ENCODE data around the gene SPINK4.

The SPINK4 gene

DNA sequence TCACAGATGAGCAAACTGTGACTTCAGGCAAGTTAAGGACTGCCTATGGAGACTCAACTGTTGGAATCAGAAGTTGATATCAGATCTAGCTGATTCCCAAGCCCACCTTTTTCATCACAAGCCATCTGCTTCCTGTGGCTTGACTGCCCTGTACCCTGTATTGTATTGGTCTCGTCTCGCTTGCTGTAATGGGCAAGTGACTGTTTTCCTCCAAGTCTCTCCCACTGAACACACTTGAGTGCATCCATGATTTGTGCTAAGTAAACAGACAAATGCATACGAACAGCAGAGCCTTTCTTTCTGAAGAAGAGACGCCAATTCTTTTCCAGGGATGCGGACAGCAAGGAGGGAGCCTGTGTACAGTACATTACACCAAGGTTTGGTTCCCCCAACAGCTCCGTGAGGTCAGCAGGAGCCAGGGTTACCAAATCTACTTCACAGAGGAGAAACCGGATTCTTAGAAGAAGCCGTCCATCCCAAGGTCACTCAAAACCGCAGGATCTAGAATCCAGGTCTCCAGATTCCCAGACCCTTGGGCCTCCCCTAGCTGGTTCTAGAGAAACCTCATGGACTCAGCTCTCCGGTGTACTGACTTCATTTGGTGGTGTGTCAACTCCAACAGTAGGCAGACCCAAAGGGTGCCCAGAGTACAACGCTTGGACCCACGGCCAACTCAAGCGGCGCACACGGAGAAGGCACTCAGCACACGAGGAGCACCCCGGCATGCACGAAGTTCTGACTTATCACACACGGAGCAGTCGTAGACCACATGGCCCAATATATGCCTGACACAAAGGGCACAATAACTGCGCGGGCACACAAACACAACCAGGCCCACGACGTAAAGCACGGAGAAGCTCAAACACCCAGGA lies 23.4 kb downstream of the SPINK4 start:
- H3K9me3 ChIP-seq (ENCODE audit: low read length) = no peaks in the 10 kb centered on the region
- peaks cover 24% of the 10 kb centered on the region for H3K4me1 ChIP-seq (ENCODE audit: insufficient read depth, low read length)
- H3K27me3 ChIP-seq (ENCODE audit: control insufficient read depth in 1 of 2, insufficient read depth in 2 of 2, low read length in 2 of 2) = no peaks in the 10 kb centered on the region
- peak overlapping the region; percentile 86 for H3K9ac ChIP-seq (ENCODE audit: low read length)
- peak overlapping the region; percentile 66 to 98 for H3K4me3 ChIP-seq (ENCODE audit: low read depth in 1 of 2, low read length in 2 of 2)
- H3K36me3 ChIP-seq (ENCODE audit: insufficient read depth, low read length) = peaks cover 44% of the 10 kb centered on the region
- H3K27ac ChIP-seq (ENCODE audit: low read depth, low read length) = peak overlapping the region; percentile 36

DNA sequence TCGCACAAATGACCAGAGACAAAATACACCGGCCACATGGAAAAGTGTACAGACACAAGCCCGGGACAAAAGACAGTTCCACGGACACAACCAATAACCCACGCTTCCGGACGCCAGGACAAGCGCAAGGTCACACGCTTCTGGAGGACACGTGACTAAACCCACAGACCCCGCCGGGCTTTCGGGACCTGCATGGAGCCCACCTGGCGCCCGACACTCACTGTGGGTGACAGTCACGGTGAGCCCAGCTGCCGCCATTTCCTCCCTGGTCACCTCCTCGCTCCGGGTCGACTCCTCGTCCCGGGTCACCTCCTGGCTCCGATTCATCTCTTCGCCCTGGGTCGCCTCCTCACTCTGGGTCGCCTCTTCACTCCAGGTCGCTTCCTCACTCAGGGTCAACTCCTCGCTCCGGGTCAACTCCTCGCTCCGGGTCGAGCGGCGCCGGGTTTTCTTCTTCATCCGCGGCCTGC lies 24.1 kb downstream of the SPINK4 start:
- Histone ChIP-seq H3K27me3 (ENCODE audit: control insufficient read depth in 1 of 2, insufficient read depth in 2 of 2, low read length in 2 of 2) (no peaks in the 10 kb centered on the region), H3K4me3 (ENCODE audit: low read depth in 1 of 2, low read length in 2 of 2) (peak overlapping the region; percentile 66 to 98), H3K4me1 (ENCODE audit: insufficient read depth, low read length) (peaks cover 24% of the 10 kb centered on the region), H3K27ac (ENCODE audit: low read depth, low read length) (peak overlapping the region; percentile 36), H3K9me3 (ENCODE audit: low read length) (no peaks in the 10 kb centered on the region), H3K36me3 (ENCODE audit: insufficient read depth, low read length) (peaks cover 44% of the 10 kb centered on the region), H3K9ac (ENCODE audit: low read length) (peak overlapping the region; percentile 86)

DNA sequence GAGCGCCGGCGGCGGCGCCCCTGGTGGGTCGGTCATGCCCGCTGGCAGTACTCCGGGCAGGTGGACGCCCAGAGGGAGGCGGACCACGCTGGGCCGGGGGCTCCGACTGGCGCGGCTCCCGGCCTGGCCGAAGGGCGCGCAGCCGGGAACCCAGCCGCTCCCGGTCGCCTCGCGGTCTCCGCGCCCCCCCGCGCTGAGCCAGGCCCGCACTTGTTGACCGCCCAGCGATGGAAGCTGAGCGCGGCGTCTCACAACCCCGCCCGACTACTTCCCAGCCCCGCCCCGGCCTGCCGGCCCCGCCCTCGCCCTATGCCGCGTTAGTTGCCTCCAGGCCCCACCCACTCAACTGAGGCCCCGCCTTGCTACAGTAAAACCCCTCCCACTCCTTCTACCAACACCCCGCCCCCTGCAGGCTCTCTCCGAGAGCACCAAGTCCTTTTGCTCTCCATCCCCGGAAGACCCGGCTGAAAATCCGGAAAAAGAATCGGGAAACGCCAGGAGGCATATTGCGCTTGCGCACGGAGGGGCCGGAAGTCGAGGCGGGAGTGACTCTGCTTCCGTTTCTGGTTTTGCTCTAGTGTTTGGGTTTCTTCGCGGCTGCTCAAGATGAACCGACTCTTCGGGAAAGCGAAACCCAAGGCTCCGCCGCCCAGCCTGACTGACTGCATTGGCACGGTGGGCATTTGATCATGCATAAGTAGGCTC lies 24.7 kb downstream of the SPINK4 start, which contains the start of the genes BAG1 and CHMP5:
TSS of gene BAG1 (minus strand) at position 236 of the 705 bp plus-strand sequence.
TSS of gene CHMP5 (plus strand) at position 577 of the 705 bp plus-strand sequence. CDS start at position 607, 30 bp downstream.
- peak within 1 kb of the TSS; percentile 88 for H3K9ac ChIP-seq (ENCODE audit: low read length)
- H3K27ac ChIP-seq (ENCODE audit: low read depth, low read length) = peak within 1 kb of the TSS; percentile 80
- peak within 1 kb of the TSS; percentile 66 to 98 for H3K4me3 ChIP-seq (ENCODE audit: low read depth in 1 of 2, low read length in 2 of 2)
- H3K27me3 ChIP-seq (ENCODE audit: control insufficient read depth in 1 of 2, insufficient read depth in 2 of 2, low read length in 2 of 2) = no peaks in the 10 kb centered on the region
- peaks cover 38% of the 10 kb centered on the region for H3K36me3 ChIP-seq (ENCODE audit: insufficient read depth, low read length)
- peaks cover 24% of the 10 kb centered on the region for H3K4me1 ChIP-seq (ENCODE audit: insufficient read depth, low read length)
- no peaks in the 10 kb centered on the region for H3K9me3 ChIP-seq (ENCODE audit: low read length)

DNA sequence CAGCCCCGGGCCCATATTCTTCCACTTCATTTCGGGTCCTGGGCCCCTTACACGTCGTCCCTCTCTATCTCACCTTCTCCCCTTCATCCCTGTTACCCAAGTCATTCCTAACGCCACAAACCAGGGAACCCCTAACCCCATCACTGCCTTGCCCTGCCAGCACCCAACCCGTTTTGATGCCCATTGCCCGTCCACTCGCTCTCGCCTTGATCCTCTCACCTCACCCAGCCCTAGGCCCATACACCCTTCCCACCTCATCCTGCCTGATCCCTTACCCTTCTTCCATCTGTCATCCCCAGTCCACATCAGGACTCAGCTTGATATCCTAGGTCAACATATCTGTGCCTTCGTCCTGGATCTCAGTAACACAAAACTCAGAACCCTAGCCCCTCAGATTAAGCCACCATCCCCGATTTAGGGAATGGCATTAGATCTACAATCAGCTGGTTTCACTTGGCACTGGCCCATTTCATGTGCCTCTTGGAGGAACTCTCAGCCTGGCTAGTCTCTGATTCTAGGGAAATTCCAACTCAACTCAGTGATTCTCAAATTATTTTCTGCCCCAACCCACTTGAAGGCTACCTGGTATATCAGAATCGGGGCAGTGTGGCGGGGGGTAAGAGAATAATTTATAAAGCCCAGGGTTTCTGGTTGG lies 25.4 kb downstream of the SPINK4 start:
- Histone ChIP-seq H3K27me3 (ENCODE audit: control insufficient read depth in 1 of 2, insufficient read depth in 2 of 2, low read length in 2 of 2) (no peaks in the 10 kb centered on the region), H3K36me3 (ENCODE audit: insufficient read depth, low read length) (peaks cover 35% of the 10 kb centered on the region)

DNA sequence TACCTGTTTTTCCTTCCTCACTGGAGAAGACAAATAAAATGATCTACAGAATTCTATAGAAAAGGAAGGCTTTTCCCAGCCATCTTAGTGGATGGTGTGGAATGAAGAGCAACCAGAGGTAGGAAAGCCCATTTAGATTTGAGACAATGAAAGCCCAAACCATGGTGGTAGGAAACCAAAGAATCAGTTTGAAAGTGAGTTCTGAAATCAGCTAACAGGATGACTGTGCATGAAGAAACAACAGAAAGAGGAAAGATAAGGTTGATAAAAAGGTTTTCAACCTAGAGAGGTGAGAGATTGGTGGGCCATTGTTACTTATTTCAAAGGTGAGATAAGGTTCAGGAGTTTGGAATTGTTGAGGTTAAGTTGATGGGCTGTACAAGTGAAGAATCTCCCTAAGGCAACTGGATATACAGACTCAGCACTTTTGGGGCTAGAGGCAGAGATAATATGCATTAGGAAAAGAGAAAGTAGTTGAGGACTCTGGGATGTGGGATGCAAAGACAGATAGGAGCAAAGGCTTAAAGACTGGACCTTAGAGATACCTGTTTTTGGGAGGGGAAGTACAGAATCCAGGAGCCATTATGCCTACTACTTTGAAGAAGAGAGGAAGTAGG lies 27.3 kb downstream of the SPINK4 start:
- Histone ChIP-seq H3K27me3 (ENCODE audit: control insufficient read depth in 1 of 2, insufficient read depth in 2 of 2, low read length in 2 of 2) (no peaks in the 10 kb centered on the region), H3K9me3 (ENCODE audit: low read length) (no peaks in the 10 kb centered on the region), H3K9ac (ENCODE audit: low read length) (no peak overlapping the region), H3K36me3 (ENCODE audit: insufficient read depth, low read length) (peaks cover 38% of the 10 kb centered on the region), H3K27ac (ENCODE audit: low read depth, low read length) (no peak overlapping the region), H3K4me3 (ENCODE audit: low read depth in 1 of 2, low read length in 2 of 2) (no peak overlapping the region), H3K4me1 (ENCODE audit: insufficient read depth, low read length) (peaks cover 24% of the 10 kb centered on the region)

More for the DNA sequence above, 25.4 kb downstream of the SPINK4 start:
- H3K9me3 ChIP-seq (ENCODE audit: low read length) = no peaks in the 10 kb centered on the region
- peaks cover 24% of the 10 kb centered on the region for H3K4me1 ChIP-seq (ENCODE audit: insufficient read depth, low read length)
- peak overlapping the region; percentile 88 for H3K9ac ChIP-seq (ENCODE audit: low read length)
- peak overlapping the region; percentile 49 to 84 for H3K4me3 ChIP-seq (ENCODE audit: low read depth in 1 of 2, low read length in 2 of 2)
- peak overlapping the region; percentile 80 for H3K27ac ChIP-seq (ENCODE audit: low read depth, low read length)

DNA sequence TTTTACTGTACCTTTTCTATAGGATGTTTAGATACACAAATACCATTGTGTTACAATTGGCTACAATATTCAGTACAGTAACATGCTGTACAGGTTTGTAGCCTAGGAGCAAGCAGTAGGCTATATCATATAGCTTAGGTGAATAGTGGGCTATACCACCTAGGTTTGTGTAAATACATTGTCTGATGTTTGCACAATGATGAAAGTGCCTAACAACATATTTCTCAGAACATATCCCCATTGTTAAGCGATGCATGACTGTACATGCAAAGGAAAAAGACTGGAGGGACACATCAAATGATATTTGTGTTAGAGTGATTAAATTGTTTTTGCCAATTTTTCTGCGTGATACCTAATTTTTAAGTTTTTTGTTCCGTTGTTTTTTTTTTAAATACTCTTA lies 30.2 kb downstream of the SPINK4 start:
- no peak overlapping the region for H3K27ac ChIP-seq (ENCODE audit: low read depth, low read length)
- H3K4me3 ChIP-seq (ENCODE audit: low read depth in 1 of 2, low read length in 2 of 2) = no peak overlapping the region
- H3K9ac ChIP-seq (ENCODE audit: low read length) = no peak overlapping the region
- H3K9me3 ChIP-seq (ENCODE audit: low read length) = no peaks in the 10 kb centered on the region
- peaks cover 48% of the 10 kb centered on the region for H3K36me3 ChIP-seq (ENCODE audit: insufficient read depth, low read length)
- no peaks in the 10 kb centered on the region for H3K27me3 ChIP-seq (ENCODE audit: control insufficient read depth in 1 of 2, insufficient read depth in 2 of 2, low read length in 2 of 2)
- H3K4me1 ChIP-seq (ENCODE audit: insufficient read depth, low read length) = peaks cover 14% of the 10 kb centered on the region

DNA sequence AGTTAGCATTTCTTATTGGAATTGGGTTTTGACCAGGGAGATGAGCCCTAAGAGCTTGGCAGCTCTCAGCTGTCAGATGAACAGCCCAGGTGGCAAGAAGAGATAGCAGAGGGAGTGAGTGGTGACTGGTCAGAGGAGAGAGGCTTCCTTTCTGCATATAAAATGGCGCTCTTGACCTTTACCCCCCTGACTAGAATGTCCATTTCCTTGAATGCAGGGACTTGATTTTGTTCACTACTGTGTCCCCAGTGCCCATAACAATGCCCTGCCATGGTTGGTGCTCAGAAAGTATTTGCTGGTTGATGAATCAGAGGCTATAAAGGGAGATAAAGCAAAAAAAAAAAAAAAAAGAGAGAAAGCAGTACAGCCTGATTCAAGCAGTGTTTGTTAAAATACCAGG lies 32.1 kb downstream of the SPINK4 start:
- Histone ChIP-seq H3K9me3 (ENCODE audit: low read length) (no peaks in the 10 kb centered on the region), H3K4me1 (ENCODE audit: insufficient read depth, low read length) (no peaks in the 10 kb centered on the region), H3K27me3 (ENCODE audit: control insufficient read depth in 1 of 2, insufficient read depth in 2 of 2, low read length in 2 of 2) (no peaks in the 10 kb centered on the region), H3K4me3 (ENCODE audit: low read depth in 1 of 2, low read length in 2 of 2) (no peak overlapping the region), H3K9ac (ENCODE audit: low read length) (no peak overlapping the region), H3K36me3 (ENCODE audit: insufficient read depth, low read length) (peaks cover 58% of the 10 kb centered on the region), H3K27ac (ENCODE audit: low read depth, low read length) (no peak overlapping the region)

DNA sequence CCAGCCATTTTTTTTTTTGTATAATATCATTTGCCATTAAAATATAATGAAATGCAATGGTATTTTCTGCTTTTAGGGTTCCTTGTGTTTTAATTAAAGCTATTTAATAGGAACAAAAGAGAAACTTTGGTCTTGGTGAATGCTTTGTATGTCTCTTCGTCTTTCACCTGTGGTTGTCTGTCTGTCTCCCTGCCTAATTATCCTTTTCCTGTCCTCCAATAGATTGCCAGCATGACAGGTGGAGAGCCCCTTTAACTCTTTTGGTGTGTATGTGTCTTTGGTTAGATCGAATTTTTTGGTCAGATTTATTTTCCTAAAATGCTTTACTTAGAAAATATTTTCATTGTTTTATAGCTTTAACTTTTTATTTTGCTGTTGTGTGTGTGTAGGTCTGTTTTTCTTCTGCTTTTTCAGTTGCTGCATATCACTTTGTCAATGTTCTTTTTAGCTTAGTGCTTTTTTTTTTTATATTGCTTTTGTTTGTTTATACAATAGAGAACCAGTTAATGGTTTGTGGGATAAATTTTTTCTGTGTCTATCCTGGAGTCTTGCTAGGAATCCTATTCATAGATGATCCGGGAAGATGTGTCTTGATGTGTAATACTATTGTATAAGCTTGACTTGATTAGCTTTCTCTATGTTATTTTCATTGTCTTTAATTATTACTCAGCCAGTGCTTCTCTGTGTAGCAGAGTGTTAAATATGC lies 33.5 kb downstream of the SPINK4 start:
- Histone ChIP-seq H3K4me3 (ENCODE audit: low read depth in 1 of 2, low read length in 2 of 2) (no peak overlapping the region), H3K9ac (ENCODE audit: low read length) (no peak overlapping the region), H3K36me3 (ENCODE audit: insufficient read depth, low read length) (peaks cover 67% of the 10 kb centered on the region), H3K27ac (ENCODE audit: low read depth, low read length) (no peak overlapping the region), H3K27me3 (ENCODE audit: control insufficient read depth in 1 of 2, insufficient read depth in 2 of 2, low read length in 2 of 2) (no peaks in the 10 kb centered on the region), H3K4me1 (ENCODE audit: insufficient read depth, low read length) (no peaks in the 10 kb centered on the region), H3K9me3 (ENCODE audit: low read length) (no peaks in the 10 kb centered on the region)

DNA sequence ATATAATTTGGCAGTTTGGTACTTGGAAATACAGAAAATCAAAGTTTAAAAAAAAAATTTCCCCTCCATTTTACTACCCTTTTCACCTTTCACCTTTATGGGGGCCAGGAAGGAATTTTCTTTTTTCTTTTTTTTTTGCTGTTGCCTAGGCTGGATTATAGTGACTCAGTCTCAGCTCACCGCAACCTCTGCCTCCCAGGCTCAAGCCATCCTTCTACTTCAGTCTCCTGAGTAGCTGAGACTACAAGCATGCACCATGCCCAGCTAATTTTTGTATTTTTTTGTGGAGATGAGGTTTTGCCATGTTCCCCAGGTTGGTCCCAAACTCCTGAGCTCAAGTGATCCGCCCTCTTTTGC lies 34.0 kb downstream of the SPINK4 start:
- peaks cover 68% of the 10 kb centered on the region for H3K36me3 ChIP-seq (ENCODE audit: insufficient read depth, low read length)

DNA sequence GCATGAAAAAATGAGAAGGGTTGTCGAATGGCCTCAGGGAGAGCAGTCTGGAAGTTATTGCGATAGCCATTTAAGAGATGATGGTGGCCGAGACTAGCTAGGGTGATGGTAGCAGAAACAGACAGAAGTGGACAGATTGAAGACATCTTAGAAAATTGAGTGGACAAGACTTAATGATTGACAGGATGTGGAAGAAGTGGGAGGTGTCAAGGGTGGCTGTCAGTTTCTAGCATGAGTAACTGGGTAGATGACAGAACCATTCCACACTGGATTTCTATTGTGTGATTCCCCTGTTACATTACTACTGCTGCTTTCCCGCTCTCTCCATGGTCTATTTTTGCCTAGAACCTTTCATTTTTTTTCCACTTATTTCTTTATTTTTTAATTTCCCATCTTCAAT lies 37.5 kb downstream of the SPINK4 start:
- no peaks in the 10 kb centered on the region for H3K4me1 ChIP-seq (ENCODE audit: insufficient read depth, low read length)
- no peak overlapping the region for H3K27ac ChIP-seq (ENCODE audit: low read depth, low read length)
- no peaks in the 10 kb centered on the region for H3K27me3 ChIP-seq (ENCODE audit: control insufficient read depth in 1 of 2, insufficient read depth in 2 of 2, low read length in 2 of 2)
- H3K4me3 ChIP-seq (ENCODE audit: low read depth in 1 of 2, low read length in 2 of 2) = no peak overlapping the region
- H3K36me3 ChIP-seq (ENCODE audit: insufficient read depth, low read length) = peaks cover 71% of the 10 kb centered on the region
- no peaks in the 10 kb centered on the region for H3K9me3 ChIP-seq (ENCODE audit: low read length)
- H3K9ac ChIP-seq (ENCODE audit: low read length) = no peak overlapping the region

More for the DNA sequence above, 34.0 kb downstream of the SPINK4 start:
- Histone ChIP-seq H3K4me1 (ENCODE audit: insufficient read depth, low read length) (no peaks in the 10 kb centered on the region), H3K27me3 (ENCODE audit: control insufficient read depth in 1 of 2, insufficient read depth in 2 of 2, low read length in 2 of 2) (no peaks in the 10 kb centered on the region), H3K9ac (ENCODE audit: low read length) (no peak overlapping the region), H3K27ac (ENCODE audit: low read depth, low read length) (no peak overlapping the region), H3K4me3 (ENCODE audit: low read depth in 1 of 2, low read length in 2 of 2) (no peak overlapping the region), H3K9me3 (ENCODE audit: low read length) (no peaks in the 10 kb centered on the region)
